ENCODE measurements around the gene BCKDK.
"Not testable (repeated sequence)": the region's sequence is repeated elsewhere in the genome, so short reads cannot be mapped to it uniquely, and the experiment has no call there.

BCKDK gene

DNA sequence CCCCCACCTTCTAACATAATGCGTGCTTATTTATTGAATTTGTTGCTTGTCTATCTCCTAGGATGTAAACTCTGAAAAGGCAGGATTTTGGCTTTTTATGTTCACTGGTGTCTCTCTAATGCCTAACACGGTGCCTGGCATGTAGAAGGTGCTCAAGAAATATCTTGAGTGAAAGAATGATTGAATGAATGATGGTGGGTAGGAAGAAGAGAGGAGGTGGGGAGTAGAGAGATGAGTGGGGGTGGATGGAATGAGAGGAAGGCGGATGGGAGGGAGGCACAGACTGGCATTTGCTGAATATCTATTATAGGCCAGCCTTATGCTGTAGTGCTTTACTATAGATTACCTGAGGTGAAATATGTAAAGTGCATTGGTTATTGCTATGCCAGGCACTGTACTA is 39.4 kb downstream of the BCKDK start:
- no peaks in the 10 kb centered on the region for H3K4me1 ChIP-seq
- H3K36me3 ChIP-seq, result no peaks in the 10 kb centered on the region
- no peak overlapping the region for H3K4me3 ChIP-seq (ENCODE audit: low read depth, low read length)
- peaks cover 4% of the 10 kb centered on the region; the same call in 1 of the 2 replicates for H3K27me3 ChIP-seq
- no peak for DNase-seq
- H3K9me3 ChIP-seq, result no peaks in the 10 kb centered on the region
- no peak for TF ChIP-seq CTCF (IDR thresholded peaks at IDR 0.05; ENCODE audit: low read depth, low read length)

GRCh38 chr16:31148281-31148728 is 40.1 kb downstream of the BCKDK start:
- Histone ChIP-seq H3K27me3 (peaks cover 4% of the 10 kb centered on the region; the same call in 1 of the 2 replicates), H3K36me3 (no peaks in the 10 kb centered on the region), H3K4me1 (no peaks in the 10 kb centered on the region), H3K9me3 (no peaks in the 10 kb centered on the region), H3K4me3 (ENCODE audit: low read depth, low read length) (no peak overlapping the region)
- DNase-seq, result no peak
- no peak for TF ChIP-seq CTCF (IDR thresholded peaks at IDR 0.05; ENCODE audit: low read depth, low read length)

- Histone ChIP-seq H3K36me3 (no peaks in the 10 kb centered on the region), H3K9me3 (no peaks in the 10 kb centered on the region), H3K4me1 (no peaks in the 10 kb centered on the region), H3K27me3 (peaks cover 4% of the 10 kb centered on the region; the same call in 1 of the 2 replicates), H3K4me3 (ENCODE audit: low read depth, low read length) (no peak overlapping the region)
- DNase-seq, result no peak
- no peak for TF ChIP-seq CTCF (IDR thresholded peaks at IDR 0.05; ENCODE audit: low read depth, low read length)
Measured at GRCh38 chr16:31148896-31149295, 40.7 kb downstream of the BCKDK start.

DNA sequence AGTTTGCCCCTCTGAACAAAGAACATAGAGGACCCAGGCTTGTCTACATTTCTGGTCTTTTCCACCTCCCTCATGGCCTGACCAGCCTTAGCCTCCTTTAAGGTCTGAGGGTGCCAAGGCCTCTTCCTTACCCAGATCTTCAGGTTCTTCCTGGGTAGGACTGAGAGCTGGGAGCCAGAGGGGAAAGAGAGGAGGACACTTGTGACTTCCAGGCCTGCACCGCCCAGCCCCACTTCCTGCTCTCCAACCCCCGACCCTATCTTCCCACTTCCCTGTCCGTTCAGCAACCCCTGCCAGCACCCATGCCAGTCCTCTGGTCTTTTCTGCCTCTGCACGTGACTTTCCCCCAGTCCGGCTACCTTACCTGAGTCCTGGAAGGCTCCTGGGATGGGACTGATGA is 41.1 kb downstream of the BCKDK start:
- no peaks in the 10 kb centered on the region for H3K9me3 ChIP-seq
- no peak for TF ChIP-seq CTCF (IDR thresholded peaks at IDR 0.05; ENCODE audit: low read depth, low read length)
- no peaks in the 10 kb centered on the region for H3K36me3 ChIP-seq
- peaks cover 4% of the 10 kb centered on the region; the same call in 1 of the 2 replicates for H3K27me3 ChIP-seq
- H3K4me3 ChIP-seq (ENCODE audit: low read depth, low read length), result no peak overlapping the region
- no peak for DNase-seq
- no peaks in the 10 kb centered on the region for H3K4me1 ChIP-seq

DNA sequence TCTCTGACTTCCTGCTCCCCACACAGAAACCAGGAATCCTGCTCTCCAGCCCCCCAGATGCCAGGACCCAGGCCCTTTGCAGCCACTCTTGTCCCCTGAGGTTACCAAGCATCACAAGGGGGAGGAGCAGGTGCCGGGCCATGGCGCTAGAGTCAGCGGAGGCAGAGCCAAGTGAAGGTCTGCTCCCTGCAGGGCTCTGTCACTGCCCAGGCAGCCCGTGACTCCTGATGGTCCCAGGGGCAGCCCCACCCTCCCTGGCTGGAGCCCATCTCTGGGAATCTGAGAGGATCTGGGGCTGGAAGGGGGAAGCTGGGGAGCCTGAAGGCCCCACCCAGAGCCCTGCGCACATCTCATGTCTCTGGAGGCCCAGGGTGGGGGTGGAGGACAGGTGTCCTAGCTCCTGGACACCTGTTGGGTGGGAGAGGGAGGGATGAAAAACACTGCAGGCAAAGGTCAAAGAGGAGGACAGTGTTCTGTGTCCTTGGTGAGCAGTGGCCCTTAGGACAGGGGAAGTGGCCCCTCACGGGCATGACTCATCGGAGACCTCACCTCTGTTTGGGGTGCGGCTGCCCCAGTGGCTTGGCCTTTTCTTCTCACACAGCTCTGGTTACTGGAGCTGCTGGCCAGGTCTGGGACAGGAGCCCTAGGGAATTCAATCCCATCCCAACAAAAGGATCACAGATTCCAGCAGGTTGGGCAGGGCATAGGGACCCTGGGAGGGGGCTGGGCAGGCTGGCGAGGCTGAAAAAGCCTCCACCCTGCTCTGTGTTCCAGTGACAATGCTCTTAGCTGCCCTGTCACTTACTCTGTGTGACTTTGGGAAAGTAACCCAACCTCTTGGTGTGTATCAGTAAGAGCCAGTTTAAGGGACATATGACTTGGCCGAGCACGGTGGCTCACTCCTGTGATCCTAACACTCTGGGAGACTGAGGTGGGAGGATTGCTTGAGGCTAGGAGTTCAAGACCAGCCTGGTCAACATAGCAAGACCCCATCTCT is 42.0 kb downstream of the BCKDK start, which contains the start of gene PRSS36:
TSS of gene PRSS36 (minus strand) at position 173 of the 997 bp plus-strand sequence. CDS start at position 142, 31 bp downstream.
- peaks cover 4% of the 10 kb centered on the region; the same call in 1 of the 2 replicates for H3K27me3 ChIP-seq
- no peaks in the 10 kb centered on the region for H3K4me1 ChIP-seq
- H3K9me3 ChIP-seq, result no peaks in the 10 kb centered on the region
- no peak within 1 kb of the TSS for H3K4me3 ChIP-seq (ENCODE audit: low read depth, low read length)
- no peak for DNase-seq
- H3K36me3 ChIP-seq, result no peaks in the 10 kb centered on the region
- no peak for TF ChIP-seq CTCF (IDR thresholded peaks at IDR 0.05; ENCODE audit: low read depth, low read length)

- not testable (repeated sequence) for H3K9me3 ChIP-seq; H3K4me3 ChIP-seq (ENCODE audit: low read depth, low read length); DNase-seq; H3K27me3 ChIP-seq; H3K36me3 ChIP-seq; H3K4me1 ChIP-seq
Measured at GRCh38 chr16:31150976-31151375, 42.8 kb downstream of the BCKDK start.

Data from BE2C (cell line).